Measurements from ENCODE around the gene OGFOD1.

Gene OGFOD1

DNA sequence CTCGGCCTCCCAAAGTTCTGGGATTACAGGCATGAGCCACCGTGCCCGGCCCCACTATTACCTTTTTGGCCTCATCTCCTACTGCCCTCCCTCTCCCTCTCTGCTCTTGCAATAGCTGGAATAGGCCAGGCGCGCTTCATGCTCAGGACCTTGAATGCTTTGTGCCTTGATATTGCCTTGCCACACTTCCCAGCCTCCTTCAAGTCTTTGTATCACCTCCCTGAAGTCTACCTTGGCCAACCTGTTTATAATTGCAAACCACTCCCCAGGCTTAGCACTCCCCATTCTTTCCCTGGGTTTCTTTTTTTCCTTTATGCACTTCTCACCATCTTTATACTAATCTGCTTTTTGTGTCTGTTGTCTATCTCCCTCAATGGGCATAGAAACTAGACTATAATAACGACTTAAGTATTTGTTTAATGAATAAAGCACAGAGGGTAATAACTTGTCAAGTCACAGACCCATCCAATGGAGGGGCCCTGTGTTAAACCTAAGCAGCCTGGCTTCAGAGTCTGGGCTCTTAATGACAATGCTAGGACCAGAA is 6.6 kb downstream of the OGFOD1 start:
- Histone ChIP-seq H3K4me2 (ENCODE audit: low read depth, low read length, poor library complexity, severe bottlenecking) (no peak overlapping the region), H3K9me3 (ENCODE audit: insufficient read depth, low read length) (no peaks in the 10 kb centered on the region), H3K9me2 (replicated peaks; ENCODE audit: insufficient read depth, low read length) (no peaks in the 10 kb centered on the region), H3K36me3 (ENCODE audit: low read length) (peaks cover 47% of the 10 kb centered on the region), H2AFZ (ENCODE audit: low read depth, low read length, severe bottlenecking) (no peak overlapping the region), H3K27me3 (ENCODE audit: low read length) (no peaks in the 10 kb centered on the region), H3K4me3 (ENCODE audit: insufficient read depth, low read length, poor library complexity, severe bottlenecking) (no peak overlapping the region), H3K27ac (ENCODE audit: low read depth, low read length) (no peak overlapping the region), H3K79me2 (ENCODE audit: insufficient read depth, low read length) (peaks cover 8% of the 10 kb centered on the region), H4K20me1 (ENCODE audit: low read depth, low read length) (no peaks in the 10 kb centered on the region), H3K9ac (ENCODE audit: low read length) (no peak overlapping the region), H3F3A (ENCODE audit: insufficient read depth) (no peaks in the 10 kb centered on the region; the same call in 1 of the 2 replicates)
- TF ChIP-seq EZH2phosphoT487 (conservative IDR thresholded peaks at IDR 0.05; ENCODE audit: low read length) = no peak
- TF ChIP-seq, protein P1, sequence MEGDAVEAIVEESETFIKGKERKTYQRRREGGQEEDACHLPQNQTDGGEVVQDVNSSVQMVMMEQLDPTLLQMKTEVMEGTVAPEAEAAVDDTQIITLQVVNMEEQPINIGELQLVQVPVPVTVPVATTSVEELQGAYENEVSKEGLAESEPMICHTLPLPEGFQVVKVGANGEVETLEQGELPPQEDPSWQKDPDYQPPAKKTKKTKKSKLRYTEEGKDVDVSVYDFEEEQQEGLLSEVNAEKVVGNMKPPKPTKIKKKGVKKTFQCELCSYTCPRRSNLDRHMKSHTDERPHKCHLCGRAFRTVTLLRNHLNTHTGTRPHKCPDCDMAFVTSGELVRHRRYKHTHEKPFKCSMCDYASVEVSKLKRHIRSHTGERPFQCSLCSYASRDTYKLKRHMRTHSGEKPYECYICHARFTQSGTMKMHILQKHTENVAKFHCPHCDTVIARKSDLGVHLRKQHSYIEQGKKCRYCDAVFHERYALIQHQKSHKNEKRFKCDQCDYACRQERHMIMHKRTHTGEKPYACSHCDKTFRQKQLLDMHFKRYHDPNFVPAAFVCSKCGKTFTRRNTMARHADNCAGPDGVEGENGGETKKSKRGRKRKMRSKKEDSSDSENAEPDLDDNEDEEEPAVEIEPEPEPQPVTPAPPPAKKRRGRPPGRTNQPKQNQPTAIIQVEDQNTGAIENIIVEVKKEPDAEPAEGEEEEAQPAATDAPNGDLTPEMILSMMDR (IDR thresholded peaks at IDR 0.05; ENCODE audit: insufficient read depth, low read length, poor library complexity, severe bottlenecking) = no peak

DNA sequence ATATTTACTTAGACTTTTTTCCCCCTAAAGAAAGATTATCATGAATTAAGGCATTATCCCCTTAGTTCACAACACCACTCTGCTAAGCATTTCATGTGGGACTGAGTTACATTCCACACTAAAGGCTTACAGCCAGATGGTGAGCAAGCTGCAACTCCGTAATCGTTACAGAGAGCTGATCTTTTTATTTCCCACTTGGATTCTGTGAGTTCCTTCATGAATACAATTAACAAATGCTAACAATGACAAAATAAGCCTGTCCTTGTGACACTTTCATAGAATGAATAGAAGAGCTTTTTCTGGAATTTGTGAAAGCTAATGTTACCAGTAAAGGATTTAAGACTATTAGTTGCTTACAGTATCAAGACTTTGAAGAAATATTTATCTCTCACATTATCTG is 8.7 kb downstream of the OGFOD1 start:
- Histone ChIP-seq H3K9ac (ENCODE audit: low read length) (no peak overlapping the region), H3K27ac (ENCODE audit: low read depth, low read length) (no peak overlapping the region), H3K4me2 (ENCODE audit: low read depth, low read length, poor library complexity, severe bottlenecking) (no peak overlapping the region), H3K27me3 (ENCODE audit: low read length) (no peaks in the 10 kb centered on the region), H4K20me1 (ENCODE audit: low read depth, low read length) (no peaks in the 10 kb centered on the region), H3K9me2 (replicated peaks; ENCODE audit: insufficient read depth, low read length) (no peaks in the 10 kb centered on the region), H3K36me3 (ENCODE audit: low read length) (peaks cover 44% of the 10 kb centered on the region), H3K4me3 (ENCODE audit: insufficient read depth, low read length, poor library complexity, severe bottlenecking) (no peak overlapping the region), H3K79me2 (ENCODE audit: insufficient read depth, low read length) (no peaks in the 10 kb centered on the region), H3K9me3 (ENCODE audit: insufficient read depth, low read length) (no peaks in the 10 kb centered on the region), H3F3A (ENCODE audit: insufficient read depth) (no peaks in the 10 kb centered on the region; the same call in 1 of the 2 replicates), H2AFZ (ENCODE audit: low read depth, low read length, severe bottlenecking) (no peak overlapping the region)
- TF ChIP-seq, protein P1 (IDR thresholded peaks at IDR 0.05; ENCODE audit: insufficient read depth, low read length, poor library complexity, severe bottlenecking) = no peak
- TF ChIP-seq EZH2phosphoT487 (conservative IDR thresholded peaks at IDR 0.05; ENCODE audit: low read length) = no peak

DNA sequence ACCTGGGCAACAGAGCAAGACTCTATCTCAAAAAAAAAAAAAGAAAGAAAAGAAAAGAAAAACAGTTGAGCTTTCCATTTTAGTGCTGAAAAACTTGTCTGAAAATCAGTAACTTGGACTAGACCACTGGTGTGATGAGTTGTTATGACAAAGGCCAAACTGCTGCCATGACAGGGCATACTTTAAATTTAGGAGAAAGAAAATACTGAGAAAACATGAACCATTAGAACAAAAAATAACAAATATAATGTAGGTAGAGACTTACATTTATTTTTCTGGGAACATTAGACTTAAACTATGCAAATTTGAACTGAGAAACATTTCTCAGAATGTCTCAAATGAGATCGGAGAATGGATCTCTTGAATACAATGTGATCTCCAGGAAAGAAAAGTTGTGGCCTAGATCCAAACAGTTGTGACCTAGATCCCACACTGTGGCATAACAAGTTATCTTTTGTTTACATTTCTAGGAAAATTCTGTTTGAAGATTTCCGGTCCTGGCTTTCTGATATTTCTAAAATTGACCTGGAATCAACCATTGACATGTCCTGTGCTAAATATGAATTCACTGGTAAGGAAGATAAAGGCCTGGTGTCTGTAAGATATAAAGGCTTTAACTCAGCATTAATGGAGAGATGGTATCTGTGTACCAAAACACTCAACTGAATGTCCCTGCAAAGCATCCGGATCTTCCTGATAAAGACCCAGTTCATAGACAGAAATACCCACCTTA is 10.9 kb downstream of the OGFOD1 start:
- Histone ChIP-seq H3K36me3 (ENCODE audit: low read length) (peaks cover 50% of the 10 kb centered on the region), H3K4me3 (ENCODE audit: insufficient read depth, low read length, poor library complexity, severe bottlenecking) (no peak overlapping the region), H4K20me1 (ENCODE audit: low read depth, low read length) (no peaks in the 10 kb centered on the region), H3K79me2 (ENCODE audit: insufficient read depth, low read length) (no peaks in the 10 kb centered on the region), H3K9me3 (ENCODE audit: insufficient read depth, low read length) (no peaks in the 10 kb centered on the region), H3K9me2 (replicated peaks; ENCODE audit: insufficient read depth, low read length) (no peaks in the 10 kb centered on the region), H3F3A (ENCODE audit: insufficient read depth) (no peaks in the 10 kb centered on the region), H3K4me2 (ENCODE audit: low read depth, low read length, poor library complexity, severe bottlenecking) (no peak overlapping the region), H3K9ac (ENCODE audit: low read length) (no peak overlapping the region), H3K27ac (ENCODE audit: low read depth, low read length) (no peak overlapping the region), H3K27me3 (ENCODE audit: low read length) (no peaks in the 10 kb centered on the region), H2AFZ (ENCODE audit: low read depth, low read length, severe bottlenecking) (no peak overlapping the region)
- TF ChIP-seq, protein P1 (IDR thresholded peaks at IDR 0.05; ENCODE audit: insufficient read depth, low read length, poor library complexity, severe bottlenecking) = no peak
- TF ChIP-seq EZH2phosphoT487 (conservative IDR thresholded peaks at IDR 0.05; ENCODE audit: low read length) = no peak

Measured in SU-DHL-6 (cell line).